Liver (tissue), 3 donors: ENCODE results near the gene ADAM11.

Source experiments
- EGR1 ChIP-seq, 2 donors: IDR thresholded peaks; 2 replicates each; pipeline ENCODE4 v1.6.1; 2016 to 2018; ENCODE audit warnings: antibody characterized with exemption in 2 of 2, low read depth in 2 of 2
- FOXA2 ChIP-seq: IDR thresholded peaks from 2 replicates; pipeline ENCODE4 v1.6.1; 2016; ENCODE audit warnings: antibody characterized with exemption
- GABPA ChIP-seq, 2 donors: IDR thresholded peaks in 1 of 2; conservative IDR thresholded peaks in 1 of 2; 2 replicates each; pipeline ENCODE4 v1.6.1; 2016; ENCODE audit warnings: antibody characterized with exemption in 2 of 2, mild to moderate bottlenecking in 1 of 2, moderate library complexity in 1 of 2
- JUND ChIP-seq, 2 donors: IDR thresholded peaks; 2 replicates each; pipeline ENCODE4 v1.6.1; 2016; ENCODE audit warnings: antibody characterized with exemption in 2 of 2
- RAD21 ChIP-seq, 2 donors: IDR thresholded peaks; 2 replicates each; pipeline ENCODE4 v1.6.1; 2016; ENCODE audit warnings: antibody characterized with exemption in 2 of 2, mild to moderate bottlenecking in 2 of 2
- SP1 ChIP-seq: IDR thresholded peaks from 2 replicates; pipeline ENCODE4 v1.6.1; 2018; ENCODE audit warnings: antibody characterized with exemption, mild to moderate bottlenecking
- TAF1 ChIP-seq: conservative IDR thresholded peaks from 2 replicates; pipeline ENCODE4 v1.6.1; 2016; ENCODE audit warnings: antibody characterized with exemption, mild to moderate bottlenecking
- YY1 ChIP-seq: IDR thresholded peaks from 2 replicates; pipeline ENCODE4 v1.6.1; 2016; ENCODE audit warnings: antibody characterized with exemption, mild to moderate bottlenecking
- TF ChIP-seq, protein P1 (sequence below): IDR thresholded peaks from 2 replicates; pipeline ENCODE4 v1.6.1; 2016; ENCODE audit warnings: antibody characterized with exemption
- TF ChIP-seq, protein P2 (sequence below): fragments of 150-350 bp; IDR thresholded peaks from 2 replicates; pipeline ENCODE4 v1.5.1; 2017; ENCODE audit warnings: improper control_type of control experiment, low read depth, low read length; ENCODE audit not compliant: missing input control
- TF ChIP-seq, protein P3 (sequence below): IDR thresholded peaks from 2 replicates; pipeline ENCODE4 v1.6.1; 2016; ENCODE audit warnings: antibody characterized with exemption
- TF ChIP-seq, protein P4 (sequence below): IDR thresholded peaks from 2 replicates; pipeline ENCODE4 v1.6.1; 2016; ENCODE audit warnings: antibody characterized with exemption, mild to moderate bottlenecking
- TF ChIP-seq, protein P5 (sequence below): IDR thresholded peaks from 2 replicates; pipeline ENCODE4 v1.6.1; 2016; ENCODE audit warnings: antibody characterized with exemption
- donor health status: healthy.
- donor health status: healthy.

DNA sequence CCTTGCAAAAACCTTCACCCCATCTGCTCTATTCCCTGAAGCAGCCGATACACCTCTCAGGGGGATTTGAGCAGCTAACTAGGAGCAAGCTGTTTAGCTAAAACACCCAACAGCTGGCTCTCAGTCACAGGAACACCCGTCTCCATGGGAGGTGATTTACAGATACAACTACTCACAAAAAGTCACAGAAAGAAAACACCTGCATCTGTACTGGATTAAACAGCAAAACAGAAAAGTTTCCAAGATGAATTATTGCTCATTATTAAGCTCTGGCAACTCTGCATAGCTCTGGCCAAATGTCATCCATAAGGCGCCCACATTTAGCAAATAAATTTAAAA is 49.0 kb downstream of the ADAM11 start:
- TF ChIP-seq, protein P1, sequence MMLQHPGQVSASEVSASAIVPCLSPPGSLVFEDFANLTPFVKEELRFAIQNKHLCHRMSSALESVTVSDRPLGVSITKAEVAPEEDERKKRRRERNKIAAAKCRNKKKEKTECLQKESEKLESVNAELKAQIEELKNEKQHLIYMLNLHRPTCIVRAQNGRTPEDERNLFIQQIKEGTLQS = no peak
- TF ChIP-seq, protein P2, sequence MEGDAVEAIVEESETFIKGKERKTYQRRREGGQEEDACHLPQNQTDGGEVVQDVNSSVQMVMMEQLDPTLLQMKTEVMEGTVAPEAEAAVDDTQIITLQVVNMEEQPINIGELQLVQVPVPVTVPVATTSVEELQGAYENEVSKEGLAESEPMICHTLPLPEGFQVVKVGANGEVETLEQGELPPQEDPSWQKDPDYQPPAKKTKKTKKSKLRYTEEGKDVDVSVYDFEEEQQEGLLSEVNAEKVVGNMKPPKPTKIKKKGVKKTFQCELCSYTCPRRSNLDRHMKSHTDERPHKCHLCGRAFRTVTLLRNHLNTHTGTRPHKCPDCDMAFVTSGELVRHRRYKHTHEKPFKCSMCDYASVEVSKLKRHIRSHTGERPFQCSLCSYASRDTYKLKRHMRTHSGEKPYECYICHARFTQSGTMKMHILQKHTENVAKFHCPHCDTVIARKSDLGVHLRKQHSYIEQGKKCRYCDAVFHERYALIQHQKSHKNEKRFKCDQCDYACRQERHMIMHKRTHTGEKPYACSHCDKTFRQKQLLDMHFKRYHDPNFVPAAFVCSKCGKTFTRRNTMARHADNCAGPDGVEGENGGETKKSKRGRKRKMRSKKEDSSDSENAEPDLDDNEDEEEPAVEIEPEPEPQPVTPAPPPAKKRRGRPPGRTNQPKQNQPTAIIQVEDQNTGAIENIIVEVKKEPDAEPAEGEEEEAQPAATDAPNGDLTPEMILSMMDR = no peak
- TF ChIP-seq GABPA (IDR thresholded peaks at IDR 0.05 in 1 of 2, conservative IDR thresholded peaks at IDR 0.05 in 1 of 2) = no peak
- TF ChIP-seq, protein P3, sequence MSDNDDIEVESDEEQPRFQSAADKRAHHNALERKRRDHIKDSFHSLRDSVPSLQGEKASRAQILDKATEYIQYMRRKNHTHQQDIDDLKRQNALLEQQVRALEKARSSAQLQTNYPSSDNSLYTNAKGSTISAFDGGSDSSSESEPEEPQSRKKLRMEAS = no peak
- TF ChIP-seq, protein P4, sequence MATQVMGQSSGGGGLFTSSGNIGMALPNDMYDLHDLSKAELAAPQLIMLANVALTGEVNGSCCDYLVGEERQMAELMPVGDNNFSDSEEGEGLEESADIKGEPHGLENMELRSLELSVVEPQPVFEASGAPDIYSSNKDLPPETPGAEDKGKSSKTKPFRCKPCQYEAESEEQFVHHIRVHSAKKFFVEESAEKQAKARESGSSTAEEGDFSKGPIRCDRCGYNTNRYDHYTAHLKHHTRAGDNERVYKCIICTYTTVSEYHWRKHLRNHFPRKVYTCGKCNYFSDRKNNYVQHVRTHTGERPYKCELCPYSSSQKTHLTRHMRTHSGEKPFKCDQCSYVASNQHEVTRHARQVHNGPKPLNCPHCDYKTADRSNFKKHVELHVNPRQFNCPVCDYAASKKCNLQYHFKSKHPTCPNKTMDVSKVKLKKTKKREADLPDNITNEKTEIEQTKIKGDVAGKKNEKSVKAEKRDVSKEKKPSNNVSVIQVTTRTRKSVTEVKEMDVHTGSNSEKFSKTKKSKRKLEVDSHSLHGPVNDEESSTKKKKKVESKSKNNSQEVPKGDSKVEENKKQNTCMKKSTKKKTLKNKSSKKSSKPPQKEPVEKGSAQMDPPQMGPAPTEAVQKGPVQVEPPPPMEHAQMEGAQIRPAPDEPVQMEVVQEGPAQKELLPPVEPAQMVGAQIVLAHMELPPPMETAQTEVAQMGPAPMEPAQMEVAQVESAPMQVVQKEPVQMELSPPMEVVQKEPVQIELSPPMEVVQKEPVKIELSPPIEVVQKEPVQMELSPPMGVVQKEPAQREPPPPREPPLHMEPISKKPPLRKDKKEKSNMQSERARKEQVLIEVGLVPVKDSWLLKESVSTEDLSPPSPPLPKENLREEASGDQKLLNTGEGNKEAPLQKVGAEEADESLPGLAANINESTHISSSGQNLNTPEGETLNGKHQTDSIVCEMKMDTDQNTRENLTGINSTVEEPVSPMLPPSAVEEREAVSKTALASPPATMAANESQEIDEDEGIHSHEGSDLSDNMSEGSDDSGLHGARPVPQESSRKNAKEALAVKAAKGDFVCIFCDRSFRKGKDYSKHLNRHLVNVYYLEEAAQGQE = no peak
- TF ChIP-seq TAF1 = no peak
- no peak for TF ChIP-seq RAD21 (IDR thresholded peaks at IDR 0.05)
- no peak for TF ChIP-seq SP1
- TF ChIP-seq JUND (IDR thresholded peaks at IDR 0.05) = no peak
- no peak for TF ChIP-seq YY1
- TF ChIP-seq, protein P5, sequence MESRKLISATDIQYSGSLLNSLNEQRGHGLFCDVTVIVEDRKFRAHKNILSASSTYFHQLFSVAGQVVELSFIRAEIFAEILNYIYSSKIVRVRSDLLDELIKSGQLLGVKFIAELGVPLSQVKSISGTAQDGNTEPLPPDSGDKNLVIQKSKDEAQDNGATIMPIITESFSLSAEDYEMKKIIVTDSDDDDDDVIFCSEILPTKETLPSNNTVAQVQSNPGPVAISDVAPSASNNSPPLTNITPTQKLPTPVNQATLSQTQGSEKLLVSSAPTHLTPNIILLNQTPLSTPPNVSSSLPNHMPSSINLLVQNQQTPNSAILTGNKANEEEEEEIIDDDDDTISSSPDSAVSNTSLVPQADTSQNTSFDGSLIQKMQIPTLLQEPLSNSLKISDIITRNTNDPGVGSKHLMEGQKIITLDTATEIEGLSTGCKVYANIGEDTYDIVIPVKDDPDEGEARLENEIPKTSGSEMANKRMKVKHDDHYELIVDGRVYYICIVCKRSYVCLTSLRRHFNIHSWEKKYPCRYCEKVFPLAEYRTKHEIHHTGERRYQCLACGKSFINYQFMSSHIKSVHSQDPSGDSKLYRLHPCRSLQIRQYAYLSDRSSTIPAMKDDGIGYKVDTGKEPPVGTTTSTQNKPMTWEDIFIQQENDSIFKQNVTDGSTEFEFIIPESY = no peak
- no peak for TF ChIP-seq EGR1 (IDR thresholded peaks at IDR 0.05; ENCODE audit: low read depth in 2 of 2)
- no peak for TF ChIP-seq FOXA2
